Esophagus squamous epithelium (tissue), 5 donors: ENCODE measurements around the gene CLOCK. TPM values are rescaled to one million over a fixed set of nuclear protein-coding genes. Genes with fewer than 3 reads are reported as not detected.

Source experiments
- DNase-seq: peaks from one replicate; lab custom pipeline; 2025; lab: John Stamatoyannopoulos, UW
- H3K27ac ChIP-seq, 4 donors: fragments of 200-600 bp; sonication (generic); one replicate each; pipeline ENCODE4 v1.5.1; 2016 to 2019; ENCODE audit warnings: mild to moderate bottlenecking in 1 of 4
- H3K27me3 ChIP-seq, 4 donors: fragments of 200-600 bp; sonication (generic); 1 replicate in 3 of 4; 2 replicates in 1 of 4; pipeline versions ENCODE4 v1.5.1 to v1.6.0; 2017 to 2021; ENCODE audit warnings: antibody characterized with exemption in 1 of 4
- H3K36me3 ChIP-seq, 3 donors: fragments of 200-600 bp; sonication (generic); one replicate each; pipeline ENCODE4 v1.5.1; 2016 to 2019
- H3K4me1 ChIP-seq, 3 donors: fragments of 200-600 bp; sonication (generic); one replicate each; pipeline ENCODE4 v1.5.1; 2017 to 2019
- H3K4me3 ChIP-seq, 4 donors: fragments of 200-600 bp; sonication (generic); 1 replicate in 3 of 4; 2 replicates in 1 of 4; pipeline ENCODE4 v1.5.1; 2016 to 2019; ENCODE audit warnings: mild to moderate bottlenecking in 2 of 4, moderate library complexity in 1 of 4
- H3K9me3 ChIP-seq, 3 donors: fragments of 200-600 bp; sonication (generic); one replicate each; pipeline ENCODE4 v1.5.1; 2016 to 2019
- POLR2A ChIP-seq, 4 donors: fragments of 450-650 bp; IDR thresholded peaks; one replicate each; pipeline ENCODE4 v1.6.1; 2017; ENCODE audit warnings: antibody characterized with exemption in 4 of 4, mild to moderate bottlenecking in 4 of 4, moderate library complexity in 3 of 4
- WGBS, 2 donors: methylation state at CpG; one replicate each; pipeline ENCODE4 v1.1.5; 2018; 5-methylcytosine and 5-hydroxymethylcytosine counted together
- intact Hi-C: fragments of 100-400 bp; cut with DNase I; formaldehyde crosslinking; loops from one replicate; pipeline ENCODE4 v1.15.0; 2022
- total RNA-seq, 4 donors: library from RNA; depleted of rRNA; stranded (reverse); fragments of >200 nt; gene quantifications; one replicate each; pipeline ENCODE4 v1.1.0, GENCODE V29; 2016
- TF ChIP-seq, protein P1 (sequence below), 6 experiments: fragments of 450-650 bp in 4 of 6; fragments of 200-600 bp in 2 of 6; sonication (generic) in 2 of 6; IDR thresholded peaks; one replicate each; pipeline ENCODE4 v1.5.1; 2016 to 2019; ENCODE audit warnings: antibody characterized with exemption in 6 of 6, mild to moderate bottlenecking in 4 of 6, moderate library complexity in 4 of 6
- donor health status: DM: yes; HTN: yes; CAD: no.

Gene CLOCK
- total RNA-seq, 4 donors from 2014 or later: 15.2 to 39.3 (median 32.6) TPM

DNA sequence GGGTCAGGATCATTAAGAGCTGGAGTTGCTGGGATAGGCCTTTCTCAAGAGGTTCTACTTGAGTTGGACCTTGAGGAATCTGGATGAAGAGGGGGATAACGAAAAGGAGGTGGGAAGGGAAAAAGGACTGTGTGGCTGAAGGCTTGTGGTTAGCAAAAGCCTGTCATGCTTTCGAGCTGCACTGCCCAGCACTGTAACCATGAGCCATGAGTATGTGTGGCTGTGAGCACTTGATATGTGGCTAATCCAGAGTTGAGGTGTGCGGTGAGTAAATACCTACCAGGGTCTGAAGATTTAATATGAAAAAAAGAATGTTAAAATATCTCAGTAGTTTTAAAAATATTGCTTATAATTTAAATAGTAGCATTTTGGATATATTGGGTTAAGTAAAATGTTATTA is 139.6 kb downstream of the CLOCK start:
- no peak overlapping the region for H3K27ac ChIP-seq
- peaks cover 0 to 71% (median 6%) of the 10 kb centered on the region in 3 donors for H3K36me3 ChIP-seq
- DNase-seq: no peak
- 83 to 86% methylated on average over 3 of the region's 3 CpGs for WGBS, 2 donors
- H3K27me3 ChIP-seq: no peaks in the 10 kb centered on the region
- no peak for TF ChIP-seq POLR2A (IDR thresholded peaks at IDR 0.05)
- TF ChIP-seq, protein P1, sequence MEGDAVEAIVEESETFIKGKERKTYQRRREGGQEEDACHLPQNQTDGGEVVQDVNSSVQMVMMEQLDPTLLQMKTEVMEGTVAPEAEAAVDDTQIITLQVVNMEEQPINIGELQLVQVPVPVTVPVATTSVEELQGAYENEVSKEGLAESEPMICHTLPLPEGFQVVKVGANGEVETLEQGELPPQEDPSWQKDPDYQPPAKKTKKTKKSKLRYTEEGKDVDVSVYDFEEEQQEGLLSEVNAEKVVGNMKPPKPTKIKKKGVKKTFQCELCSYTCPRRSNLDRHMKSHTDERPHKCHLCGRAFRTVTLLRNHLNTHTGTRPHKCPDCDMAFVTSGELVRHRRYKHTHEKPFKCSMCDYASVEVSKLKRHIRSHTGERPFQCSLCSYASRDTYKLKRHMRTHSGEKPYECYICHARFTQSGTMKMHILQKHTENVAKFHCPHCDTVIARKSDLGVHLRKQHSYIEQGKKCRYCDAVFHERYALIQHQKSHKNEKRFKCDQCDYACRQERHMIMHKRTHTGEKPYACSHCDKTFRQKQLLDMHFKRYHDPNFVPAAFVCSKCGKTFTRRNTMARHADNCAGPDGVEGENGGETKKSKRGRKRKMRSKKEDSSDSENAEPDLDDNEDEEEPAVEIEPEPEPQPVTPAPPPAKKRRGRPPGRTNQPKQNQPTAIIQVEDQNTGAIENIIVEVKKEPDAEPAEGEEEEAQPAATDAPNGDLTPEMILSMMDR (IDR thresholded peaks at IDR 0.05): no peak
- no peaks in the 10 kb centered on the region for H3K9me3 ChIP-seq
- intact Hi-C loops: no loop called here
- H3K4me1 ChIP-seq: peaks cover 0 to 42% (median 4%) of the 10 kb centered on the region in 3 donors
- H3K4me3 ChIP-seq: no peak overlapping the region

DNA sequence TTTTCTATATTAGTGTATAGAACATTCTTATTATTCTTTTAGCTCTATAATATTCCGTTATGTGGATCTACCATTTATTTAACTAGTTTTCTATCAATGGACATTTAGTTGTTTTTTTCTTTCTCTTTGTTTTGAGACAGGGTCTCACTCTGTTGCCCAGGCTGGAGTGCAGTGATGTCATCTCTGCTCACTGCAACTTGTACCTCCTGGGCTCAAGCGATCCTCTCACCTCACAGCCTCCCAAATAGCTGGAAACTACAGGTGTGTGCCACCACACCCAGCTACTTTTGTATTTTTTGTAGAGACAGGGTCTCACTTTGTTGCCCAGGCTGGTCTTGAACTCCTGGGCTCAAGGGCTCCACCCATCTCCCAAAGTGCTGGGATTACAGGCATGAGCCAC is 140.2 kb downstream of the CLOCK start:
- Histone ChIP-seq H3K36me3 (peaks cover 0 to 69% (median 6%) of the 10 kb centered on the region in 3 donors), H3K4me1 (peaks cover 0 to 46% (median 6%) of the 10 kb centered on the region in 3 donors), H3K27ac (no peak overlapping the region), H3K4me3 (no peak overlapping the region), H3K9me3 (no peaks in the 10 kb centered on the region), H3K27me3 (no peaks in the 10 kb centered on the region)
- no peak for DNase-seq
- 94 to 95% methylated on average over 2 of the region's 2 CpGs for WGBS, 2 donors
- no peak for TF ChIP-seq POLR2A (IDR thresholded peaks at IDR 0.05)
- TF ChIP-seq, protein P1 (IDR thresholded peaks at IDR 0.05): no peak
- intact Hi-C loops: no loop called here

DNA sequence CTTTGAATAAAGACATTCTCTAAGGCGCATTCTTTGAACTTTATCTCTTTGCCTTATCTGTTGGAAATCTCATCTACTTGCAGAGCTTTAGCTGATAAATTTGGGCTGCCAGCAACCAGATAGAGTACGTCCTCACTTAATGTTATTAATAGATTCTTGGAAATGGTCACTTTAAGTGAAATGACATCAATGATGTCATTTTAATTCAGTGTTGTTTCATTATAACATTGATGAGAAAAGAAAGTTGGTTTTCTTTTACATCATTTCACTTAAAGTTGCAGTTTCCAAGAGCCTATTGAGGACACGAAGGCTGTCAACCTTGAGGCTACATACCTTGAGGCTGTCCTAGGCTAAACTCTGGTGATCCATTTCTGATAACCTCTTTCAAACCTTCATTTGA is 141.6 kb downstream of the CLOCK start:
- DNase-seq: no peak
- H3K9me3 ChIP-seq: no peaks in the 10 kb centered on the region
- H3K27ac ChIP-seq: no peak overlapping the region
- WGBS, 2 donors: 88 to 90% methylated on average over 3 of the region's 3 CpGs
- H3K4me3 ChIP-seq: no peak overlapping the region
- intact Hi-C loops: no loop called here
- H3K27me3 ChIP-seq: no peaks in the 10 kb centered on the region
- TF ChIP-seq, protein P1 (IDR thresholded peaks at IDR 0.05): no peak
- no peak for TF ChIP-seq POLR2A (IDR thresholded peaks at IDR 0.05)
- H3K36me3 ChIP-seq: peaks cover 0 to 71% (median 6%) of the 10 kb centered on the region in 3 donors
- peaks cover 0 to 53% (median 8%) of the 10 kb centered on the region in 3 donors for H3K4me1 ChIP-seq

DNA sequence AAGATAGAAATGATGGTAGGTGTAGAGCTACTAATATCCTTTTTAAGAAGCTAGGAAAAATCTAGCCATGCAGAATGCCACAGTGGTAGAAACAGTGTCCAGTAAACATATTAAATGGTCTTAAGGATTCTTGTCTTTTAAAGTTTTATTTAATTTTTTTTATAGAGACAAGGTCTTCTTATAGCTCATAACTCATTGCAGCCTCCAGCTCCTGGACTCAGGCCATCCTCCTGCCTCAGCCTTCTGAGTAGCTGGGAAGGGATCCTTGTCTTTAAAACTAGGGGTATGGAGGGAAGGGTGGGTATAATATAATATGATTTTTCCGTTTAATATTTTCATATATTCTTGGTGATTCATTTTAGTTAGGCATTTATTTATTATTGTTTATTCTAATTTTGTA is 147.1 kb downstream of the CLOCK start:
- H3K4me1 ChIP-seq: peaks cover 14 to 53% (median 23%) of the 10 kb centered on the region in 3 donors
- WGBS, 2 donors: 31 to 80% methylated on average over 1 of the region's 1 CpG
- peak overlapping the region in 2 of 4 donors; percentile 75 to 95 for H3K4me3 ChIP-seq
- intact Hi-C loops: loop anchor here (5.0 kb wide), 1 partner anchor 52 kb away; the partner anchor contains the start of gene SRD5A3
- H3K27me3 ChIP-seq: no peaks in the 10 kb centered on the region
- H3K27ac ChIP-seq: peak overlapping the region in 2 of 4 donors; percentile 96 to 100
- DNase-seq: no peak
- no peaks in the 10 kb centered on the region for H3K9me3 ChIP-seq
- H3K36me3 ChIP-seq: peaks cover 0 to 35% (median 6%) of the 10 kb centered on the region in 3 donors
- TF ChIP-seq, protein P1 (IDR thresholded peaks at IDR 0.05): no peak
- no peak for TF ChIP-seq POLR2A (IDR thresholded peaks at IDR 0.05)

DNA sequence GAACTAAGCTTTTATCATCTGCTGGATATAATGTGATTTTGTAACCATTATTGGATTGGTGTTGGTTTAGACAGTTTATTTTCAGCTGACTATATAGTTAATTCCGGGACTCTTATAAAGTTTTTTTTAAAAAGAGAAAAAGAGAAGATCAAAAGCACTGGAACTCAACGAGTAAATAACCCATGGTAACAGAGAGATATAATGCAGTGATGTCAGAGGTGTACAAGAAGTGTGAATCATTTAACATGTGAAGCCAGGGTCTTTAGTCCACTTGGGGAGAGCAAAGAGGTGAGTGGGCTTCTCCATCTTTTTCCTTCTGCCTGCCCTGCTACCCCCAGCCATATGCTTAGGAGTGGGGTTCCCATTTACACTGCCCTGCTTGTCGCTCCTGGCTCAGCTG is 147.7 kb downstream of the CLOCK start:
- Histone ChIP-seq H3K4me3 (peak overlapping the region; percentile 15 to 97 (median 85)), H3K36me3 (peaks cover 0 to 29% (median 0%) of the 10 kb centered on the region in 3 donors), H3K27ac (peak overlapping the region; percentile 74 to 100 (median 98)), H3K4me1 (peaks cover 14 to 53% (median 23%) of the 10 kb centered on the region in 3 donors), H3K27me3 (no peaks in the 10 kb centered on the region), H3K9me3 (no peaks in the 10 kb centered on the region)
- TF ChIP-seq, protein P1 (IDR thresholded peaks at IDR 0.05): no peak
- no peak for TF ChIP-seq POLR2A (IDR thresholded peaks at IDR 0.05)
- intact Hi-C loops: loop anchor here (5.0 kb wide), 1 partner anchor 52 kb away; the partner anchor contains the start of gene SRD5A3
- WGBS, 2 donors: 28 to 31% methylated on average over 3 of the region's 3 CpGs
- no peak for DNase-seq
